Middle frontal gyrus (tissue), 1 donor: ENCODE data around the gene POMGNT2.

Experiments
- DNase-seq: peaks from one replicate; pipeline ENCODE4 v3.0.0-alpha.2; 2015; ENCODE audit warnings: low spot score; ENCODE audit errors: extremely low spot score

The POMGNT2 gene

GRCh38 chr3:43105596-43106292 lies at the start of gene POMGNT2:
POMGNT2 (minus strand) TSS chr3:43106079; CDS start chr3:43081431, 24,648 bp downstream.
- peak; percentile 81 for DNase-seq

- DNase-seq = no peak
Observed at GRCh38 chr3:43154980-43155379, 49.1 kb upstream of the POMGNT2 start.

GRCh38 chr3:43153216-43154083 lies 47.6 kb upstream of the POMGNT2 start:
- DNase-seq = no peak

GRCh38 chr3:43152649-43153048 lies 46.8 kb upstream of the POMGNT2 start:
- no peak for DNase-seq

GRCh38 chr3:43148033-43148432 lies 42.2 kb upstream of the POMGNT2 start:
- DNase-seq = no peak

DNA sequence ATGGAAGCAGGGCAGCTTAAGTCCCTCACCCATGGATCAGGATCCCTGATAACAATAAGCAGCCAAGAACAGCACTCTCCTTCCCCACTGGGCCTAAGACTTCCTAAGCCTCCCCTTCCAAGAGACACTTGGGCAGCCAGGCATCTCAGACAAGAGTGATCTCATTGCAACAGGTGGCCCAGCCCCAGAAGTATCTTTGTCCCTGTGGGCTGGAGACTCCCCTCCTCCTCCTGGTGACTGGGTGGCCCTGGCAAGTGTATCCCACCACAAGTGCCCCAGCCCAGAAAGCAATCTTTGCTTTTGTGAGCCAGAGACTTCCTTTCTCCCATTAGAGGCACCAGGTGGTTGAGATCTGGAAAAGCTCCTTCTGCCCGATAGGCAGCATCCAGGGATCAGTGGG lies 40.7 kb upstream of the POMGNT2 start:
- DNase-seq = no peak

- DNase-seq = no peak
Observed at GRCh38 chr3:43144761-43145490, 39.0 kb upstream of the POMGNT2 start.

GRCh38 chr3:43142472-43142871 lies 36.6 kb upstream of the POMGNT2 start:
- no peak for DNase-seq

DNA sequence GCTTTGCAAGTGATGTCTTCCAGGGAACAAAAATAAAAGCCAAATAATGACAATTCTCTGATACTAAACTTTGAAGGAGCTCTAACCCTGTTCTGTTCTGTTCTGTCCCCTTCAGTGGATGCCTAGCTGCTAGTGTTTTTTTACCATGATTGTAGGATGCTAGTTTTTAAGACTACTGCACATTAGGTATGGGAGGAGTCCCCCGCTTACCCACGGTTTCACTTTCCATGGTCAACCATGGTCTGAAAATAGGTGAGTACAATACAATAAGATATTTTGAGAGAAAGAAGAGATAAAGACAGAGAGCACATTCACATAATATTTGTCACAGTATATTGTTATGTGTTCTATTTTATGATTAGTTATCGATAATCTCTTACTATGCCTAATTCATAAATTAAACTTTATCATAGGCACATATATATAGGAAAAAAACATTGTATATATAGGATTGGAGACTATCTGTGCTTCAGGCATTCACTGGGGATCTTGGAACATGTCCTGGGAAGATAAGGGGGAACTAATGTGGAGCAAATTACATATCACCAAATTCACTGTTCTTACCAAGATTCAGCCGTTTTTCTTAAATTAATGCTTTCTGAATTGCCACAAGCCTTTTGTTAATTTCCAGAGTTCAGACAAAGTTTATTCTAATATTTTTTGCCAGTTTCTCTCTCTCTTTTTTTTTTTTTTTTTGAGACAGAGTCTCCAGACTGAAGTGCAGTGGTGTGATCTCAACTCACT lies 32.8 kb upstream of the POMGNT2 start:
- DNase-seq = no peak

DNA sequence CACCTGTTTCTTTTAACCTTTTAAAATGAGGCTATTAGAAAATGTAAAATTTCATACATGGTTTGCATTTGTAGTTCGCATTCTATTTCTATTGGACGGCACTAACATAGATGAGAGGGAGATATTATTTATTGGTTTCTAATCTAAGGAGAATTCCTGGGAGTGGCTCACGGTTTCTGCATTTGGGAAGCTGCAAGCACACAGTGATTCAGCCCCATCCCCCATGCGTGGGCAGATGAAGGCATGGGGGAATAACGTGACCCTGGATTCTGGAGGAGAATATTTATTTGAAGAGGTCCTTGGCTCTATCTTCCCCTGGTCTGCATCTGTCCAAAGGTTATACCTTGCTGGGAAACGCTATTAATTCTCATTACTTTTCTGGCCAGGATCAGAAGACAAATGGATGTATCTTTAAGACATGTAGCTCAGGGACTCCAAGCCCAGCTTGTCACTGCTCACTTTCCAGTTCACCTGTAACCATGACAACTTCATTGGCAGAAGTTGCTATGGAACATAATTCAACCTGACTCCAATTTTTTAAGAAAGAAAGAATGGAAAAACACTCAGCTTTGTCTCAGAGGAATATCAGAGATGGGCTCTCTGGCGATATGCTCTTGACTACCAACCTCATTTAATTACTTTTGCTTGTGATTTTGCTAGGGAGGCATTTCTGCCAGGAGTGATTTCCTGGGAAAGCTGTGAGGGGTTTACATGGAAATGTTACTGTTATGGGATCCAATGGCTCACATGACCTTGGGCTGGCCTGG lies 27.2 kb upstream of the POMGNT2 start:
- peak; percentile 29 for DNase-seq

DNA sequence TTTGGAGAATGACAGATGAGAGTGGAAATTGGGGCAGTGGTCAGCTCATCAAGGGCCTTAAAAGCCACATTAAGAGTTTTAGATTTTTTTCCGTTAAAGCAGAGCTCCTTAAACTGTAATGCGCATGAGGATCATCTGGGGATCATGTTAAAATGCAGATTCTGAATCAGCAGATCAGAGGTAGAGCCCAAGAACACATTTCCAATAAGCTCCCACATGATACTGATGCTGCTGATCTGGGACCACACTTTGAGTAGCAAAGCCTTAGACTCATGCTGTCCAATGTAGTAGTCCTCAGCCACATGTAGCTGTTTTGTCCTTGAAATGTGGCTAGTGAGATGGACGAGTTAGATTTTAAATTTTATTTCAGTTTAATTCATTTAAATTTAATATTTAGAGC lies 26.3 kb upstream of the POMGNT2 start:
- no peak for DNase-seq

GRCh38 chr3:43128464-43128863 lies 22.6 kb upstream of the POMGNT2 start:
- DNase-seq = no peak

DNA sequence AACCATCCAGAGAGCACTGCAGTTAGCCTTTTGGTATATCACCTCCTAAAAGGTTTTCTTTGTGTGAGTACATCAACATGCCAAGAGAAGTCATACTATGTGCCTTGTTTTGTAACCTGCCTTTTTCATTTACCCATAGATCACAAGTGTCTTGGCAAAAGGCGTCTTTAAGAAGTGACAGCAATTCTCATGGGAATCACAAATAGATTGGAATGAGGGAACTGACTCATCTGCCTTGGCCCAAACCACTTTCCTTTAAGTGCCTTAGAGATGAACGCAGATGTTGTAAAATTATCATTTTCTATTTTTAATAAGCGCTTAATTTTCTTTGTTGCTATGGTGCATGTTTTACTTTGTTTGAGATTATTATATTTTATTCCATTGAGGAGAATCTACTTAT lies 20.7 kb upstream of the POMGNT2 start:
- no peak for DNase-seq

GRCh38 chr3:43123895-43124294 lies 18.0 kb upstream of the POMGNT2 start:
- DNase-seq = no peak

GRCh38 chr3:43120937-43121336 lies 15.1 kb upstream of the POMGNT2 start:
- DNase-seq = no peak

DNA sequence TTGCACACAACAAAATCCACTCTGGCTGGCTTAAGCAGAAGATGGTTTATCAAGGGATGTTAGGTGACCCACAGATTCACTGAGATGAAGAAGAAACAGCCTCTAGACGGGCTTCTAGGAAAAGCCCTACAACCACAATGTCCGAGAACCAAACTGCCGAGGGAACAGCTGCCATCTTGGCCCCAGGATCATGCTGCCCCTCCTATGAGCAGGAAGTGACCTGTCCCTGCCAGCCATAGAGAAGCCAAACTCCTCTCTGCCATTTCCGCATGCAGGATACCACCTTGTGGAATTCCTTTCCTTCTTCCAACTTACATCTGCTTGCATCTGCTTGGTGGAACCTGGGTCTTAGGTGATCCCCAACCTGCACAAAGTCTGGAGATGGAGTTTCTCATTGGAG lies 11.4 kb upstream of the POMGNT2 start:
- DNase-seq = no peak

DNA sequence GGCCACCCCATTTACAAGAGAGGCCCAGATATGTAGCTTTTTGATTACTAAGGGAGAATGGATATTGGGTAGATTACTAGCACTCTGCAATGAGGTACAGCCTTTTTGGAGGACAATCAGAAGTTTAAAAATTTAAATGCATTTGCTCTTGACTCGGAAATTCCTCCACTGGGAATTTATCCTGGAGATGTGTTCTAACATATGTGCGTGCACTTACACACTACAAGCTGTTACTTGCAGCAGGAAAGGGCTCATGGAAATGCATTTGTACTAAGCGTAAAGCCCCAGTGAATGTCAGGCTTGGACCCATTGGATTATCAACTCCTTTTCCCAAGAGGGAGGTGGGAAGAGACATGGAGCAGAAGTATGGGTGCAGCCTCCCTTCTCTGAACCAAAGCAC lies 7.8 kb upstream of the POMGNT2 start:
- DNase-seq = no peak

- no peak for DNase-seq
Observed at GRCh38 chr3:43106293-43106628, 382 bp upstream of the POMGNT2 start.

GRCh38 chr3:43104660-43105595 lies 951 bp downstream of the POMGNT2 start:
- no peak for DNase-seq

DNA sequence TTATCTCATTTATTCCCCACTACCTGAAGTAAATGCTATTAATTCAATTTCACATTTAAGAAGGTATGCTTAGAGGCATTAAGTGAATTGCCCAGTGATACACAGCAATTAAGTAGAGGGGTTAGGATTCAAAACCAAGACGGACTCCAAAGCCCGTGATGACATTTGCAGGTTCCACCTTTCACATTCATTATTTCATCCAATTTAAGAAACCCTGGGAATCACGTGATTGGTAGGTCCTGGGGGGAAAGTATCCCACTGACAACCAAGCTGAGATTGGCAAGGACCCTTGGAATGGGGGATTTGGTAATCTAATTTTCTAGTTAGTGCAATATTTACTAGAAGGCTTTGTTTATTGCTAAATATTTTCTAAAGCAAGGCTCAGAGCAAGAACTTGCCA lies 1.8 kb downstream of the POMGNT2 start:
- DNase-seq = no peak
